Transverse colon (tissue), 4 donors: Measurements from ENCODE around the gene ULK4.

Experiments
- EP300 ChIP-seq: sonication (generic); formaldehyde crosslinking; IDR thresholded peaks from one replicate; pipeline ENCODE4 v1.6.1; 2017; ENCODE audit warnings: antibody characterized with exemption, low read depth
- POLR2A ChIP-seq: fragments of 450-650 bp; IDR thresholded peaks from one replicate; pipeline ENCODE4 v1.6.1; 2016; ENCODE audit warnings: antibody characterized with exemption, mild to moderate bottlenecking, moderate library complexity
- POLR2AphosphoS5 ChIP-seq, 3 donors: sonication (generic); formaldehyde crosslinking; IDR thresholded peaks; one replicate each; pipeline ENCODE4 v1.6.1; 2016; ENCODE audit warnings: antibody characterized with exemption in 3 of 3
- TF ChIP-seq, protein P1 (sequence below), 5 experiments: fragments of 200-600 bp in 3 of 5; fragments of 450-650 bp in 2 of 5; sonication (generic) in 3 of 5; IDR thresholded peaks; 1 replicate in 2 of 5; 2 replicates in 3 of 5; pipeline ENCODE4 v1.5.1; 2016 to 2017; ENCODE audit warnings: antibody characterized with exemption in 5 of 5, inconsistent platforms in 3 of 5, mild to moderate bottlenecking in 2 of 5, moderate library complexity in 1 of 5

DNA sequence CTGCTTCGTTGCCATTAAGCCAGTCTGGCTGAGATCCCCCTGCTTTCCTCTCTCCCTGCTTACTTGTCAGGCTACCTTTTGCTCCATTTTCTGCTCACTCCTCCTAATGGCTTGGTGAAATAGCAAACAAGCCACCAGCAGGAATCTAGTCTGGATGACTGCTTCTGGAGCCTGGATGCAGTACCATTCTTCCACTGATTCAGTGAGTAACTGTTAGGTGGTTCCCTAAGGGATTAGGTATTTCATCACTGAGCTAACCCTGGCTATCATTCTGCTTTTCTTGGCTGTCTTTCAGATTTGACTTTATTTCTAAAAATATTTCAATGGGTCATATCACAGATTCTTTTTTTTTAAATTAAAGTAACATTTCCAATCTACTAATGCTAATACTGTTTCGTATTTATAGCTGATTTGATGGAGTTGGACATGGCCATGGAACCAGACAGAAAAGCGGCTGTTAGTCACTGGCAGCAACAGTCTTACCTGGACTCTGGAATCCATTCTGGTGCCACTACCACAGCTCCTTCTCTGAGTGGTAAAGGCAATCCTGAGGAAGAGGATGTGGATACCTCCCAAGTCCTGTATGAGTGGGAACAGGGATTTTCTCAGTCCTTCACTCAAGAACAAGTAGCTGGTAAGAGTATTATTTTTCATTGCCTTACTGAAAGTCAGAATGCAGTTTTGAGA, 737.6 kb downstream of the ULK4 start:
- TF ChIP-seq, protein P1, sequence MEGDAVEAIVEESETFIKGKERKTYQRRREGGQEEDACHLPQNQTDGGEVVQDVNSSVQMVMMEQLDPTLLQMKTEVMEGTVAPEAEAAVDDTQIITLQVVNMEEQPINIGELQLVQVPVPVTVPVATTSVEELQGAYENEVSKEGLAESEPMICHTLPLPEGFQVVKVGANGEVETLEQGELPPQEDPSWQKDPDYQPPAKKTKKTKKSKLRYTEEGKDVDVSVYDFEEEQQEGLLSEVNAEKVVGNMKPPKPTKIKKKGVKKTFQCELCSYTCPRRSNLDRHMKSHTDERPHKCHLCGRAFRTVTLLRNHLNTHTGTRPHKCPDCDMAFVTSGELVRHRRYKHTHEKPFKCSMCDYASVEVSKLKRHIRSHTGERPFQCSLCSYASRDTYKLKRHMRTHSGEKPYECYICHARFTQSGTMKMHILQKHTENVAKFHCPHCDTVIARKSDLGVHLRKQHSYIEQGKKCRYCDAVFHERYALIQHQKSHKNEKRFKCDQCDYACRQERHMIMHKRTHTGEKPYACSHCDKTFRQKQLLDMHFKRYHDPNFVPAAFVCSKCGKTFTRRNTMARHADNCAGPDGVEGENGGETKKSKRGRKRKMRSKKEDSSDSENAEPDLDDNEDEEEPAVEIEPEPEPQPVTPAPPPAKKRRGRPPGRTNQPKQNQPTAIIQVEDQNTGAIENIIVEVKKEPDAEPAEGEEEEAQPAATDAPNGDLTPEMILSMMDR (IDR thresholded peaks at IDR 0.05): no peak
- TF ChIP-seq POLR2AphosphoS5 (IDR thresholded peaks at IDR 0.05): peak in 1 of 3 donors; percentile 29
- TF ChIP-seq POLR2A: no peak
- TF ChIP-seq EP300: no peak
